Measurements from ENCODE around the gene PDK4.
"Not testable (repeated sequence)": the region's sequence is repeated elsewhere in the genome, so short reads cannot be mapped to it uniquely, and the experiment has no call there.

Gene PDK4

GRCh38 chr7:95596198-95597063 lies at the start of gene PDK4:
TSS of gene PDK4 (minus strand) at chr7:95596516. CDS start at chr7:95596293, 223 bp downstream.
- no peak for DNase-seq

- no peak for DNase-seq
These were observed 45.9 kb upstream of the PDK4 start for GRCh38 chr7:95642173-95642572.

GRCh38 chr7:95636140-95636940 lies 40.0 kb upstream of the PDK4 start:
- DNase-seq = no peak

- DNase-seq = no peak
These were observed 36.3 kb upstream of the PDK4 start for GRCh38 chr7:95632609-95633008.

GRCh38 chr7:95631527-95631926 lies 35.2 kb upstream of the PDK4 start:
- no peak for DNase-seq

- DNase-seq = no peak
These were observed 34.6 kb upstream of the PDK4 start for GRCh38 chr7:95630702-95631458.

- DNase-seq = peak in 1 of 2 experiments; percentile 6
These were observed 32.6 kb upstream of the PDK4 start for GRCh38 chr7:95628831-95629439.

- DNase-seq = no peak
These were observed 27.5 kb upstream of the PDK4 start for GRCh38 chr7:95623788-95624187.

- DNase-seq = no peak
These were observed 26.5 kb upstream of the PDK4 start for GRCh38 chr7:95622859-95623258.

- DNase-seq = no peak
These were observed 25.8 kb upstream of the PDK4 start for GRCh38 chr7:95622001-95622549.

- no peak for DNase-seq
These were observed 25.1 kb upstream of the PDK4 start for GRCh38 chr7:95621404-95621803.

- DNase-seq = no peak
These were observed 24.3 kb upstream of the PDK4 start for GRCh38 chr7:95620631-95621030.

- no peak for DNase-seq
These were observed 23.6 kb upstream of the PDK4 start for GRCh38 chr7:95619921-95620320.

- DNase-seq = no peak
These were observed 23.2 kb upstream of the PDK4 start for GRCh38 chr7:95619517-95619916.

GRCh38 chr7:95614442-95614940 lies 18.2 kb upstream of the PDK4 start:
- no peak for DNase-seq

GRCh38 chr7:95611224-95611623 lies 14.9 kb upstream of the PDK4 start:
- DNase-seq = no peak

- DNase-seq = no peak
These were observed 13.1 kb upstream of the PDK4 start for GRCh38 chr7:95609277-95609971.

GRCh38 chr7:95608359-95609173 lies 12.2 kb upstream of the PDK4 start:
- no peak for DNase-seq

- no peak for DNase-seq
These were observed 11.2 kb upstream of the PDK4 start for GRCh38 chr7:95607561-95607960.

GRCh38 chr7:95605275-95605674 lies 9.0 kb upstream of the PDK4 start:
- DNase-seq = no peak

GRCh38 chr7:95604811-95605210 lies 8.5 kb upstream of the PDK4 start:
- DNase-seq = not testable (repeated sequence)

Data from NCI-H446 (cell line).